GM18498 (cell line): ENCODE measurements around the gene FNDC8.
A peak's percentile ranks its signal among the peaks of the same experiment; 100 is the strongest.
"Not testable (repeated sequence)": the region's sequence is repeated elsewhere in the genome, so short reads cannot be mapped to it uniquely, and the experiment has no call there.

Experiments
- ATAC-seq: cut with Tn5 transposase; IDR thresholded peaks from one replicate; pipeline ENCODE4 v1.9.1; 2021; ENCODE audit warnings: mild to moderate bottlenecking, moderate library complexity; ENCODE audit not compliant: unreplicated experiment

The FNDC8 gene

DNA sequence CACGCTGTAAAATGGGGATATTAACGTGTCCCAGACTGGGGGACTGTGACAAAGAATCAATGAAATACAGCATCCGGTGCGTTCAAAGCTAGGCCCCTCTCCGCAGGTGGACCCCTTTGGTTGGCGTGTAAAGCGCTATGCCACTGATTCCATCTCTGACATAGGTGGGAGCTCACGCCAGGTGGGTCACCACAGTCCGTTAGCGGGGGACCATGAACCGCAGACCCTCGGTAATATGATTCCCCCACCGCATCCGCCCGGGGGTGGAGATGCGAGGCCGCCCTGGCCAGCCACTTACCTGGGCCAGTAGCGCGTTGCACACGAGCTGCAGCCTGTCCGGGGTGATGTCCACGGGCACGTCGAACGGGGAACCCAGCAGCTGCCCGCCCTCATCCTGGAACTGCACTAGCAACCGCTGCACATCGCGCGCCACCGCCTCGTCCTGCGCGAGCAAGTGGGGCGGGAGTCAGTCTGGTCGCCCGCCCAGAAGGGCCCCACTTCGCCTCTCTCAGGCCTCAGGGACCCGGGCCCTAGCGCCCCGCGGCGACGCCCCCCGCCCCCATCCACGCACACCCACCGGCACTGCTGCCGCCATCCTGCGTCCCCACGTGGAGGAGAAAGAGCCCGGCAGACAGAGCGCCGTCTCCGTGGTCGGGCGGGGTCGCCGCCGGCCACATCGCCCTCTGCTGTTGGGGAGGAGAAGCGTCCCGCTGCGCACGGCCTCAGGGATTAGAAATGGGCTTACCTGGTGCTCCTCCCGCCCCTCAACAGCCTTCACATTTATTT lies 20.5 kb downstream of the FNDC8 start, which contains the start of gene NLE1:
Gene NLE1 (minus strand): TSS at position 623 of the 786 bp plus-strand sequence. CDS start 28 bp downstream, at position 595.
- peak; percentile 91 for ATAC-seq

DNA sequence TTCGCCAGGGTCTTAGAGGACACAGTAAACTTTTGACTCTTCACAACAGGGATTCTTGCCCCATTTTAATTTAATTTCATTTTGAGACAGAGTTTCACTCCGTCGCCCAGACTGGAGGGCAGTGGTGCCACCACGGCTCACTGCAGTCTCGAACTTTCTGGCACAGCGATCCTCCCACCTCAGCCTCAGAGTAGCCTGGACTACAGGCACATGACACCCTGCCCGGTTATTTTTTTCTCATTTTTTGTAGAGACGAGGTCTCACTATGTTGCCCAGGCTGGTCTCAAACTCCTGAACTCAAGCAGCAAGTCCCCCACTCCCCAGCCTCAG lies 21.0 kb downstream of the FNDC8 start:
- peak; percentile 17 for ATAC-seq

DNA sequence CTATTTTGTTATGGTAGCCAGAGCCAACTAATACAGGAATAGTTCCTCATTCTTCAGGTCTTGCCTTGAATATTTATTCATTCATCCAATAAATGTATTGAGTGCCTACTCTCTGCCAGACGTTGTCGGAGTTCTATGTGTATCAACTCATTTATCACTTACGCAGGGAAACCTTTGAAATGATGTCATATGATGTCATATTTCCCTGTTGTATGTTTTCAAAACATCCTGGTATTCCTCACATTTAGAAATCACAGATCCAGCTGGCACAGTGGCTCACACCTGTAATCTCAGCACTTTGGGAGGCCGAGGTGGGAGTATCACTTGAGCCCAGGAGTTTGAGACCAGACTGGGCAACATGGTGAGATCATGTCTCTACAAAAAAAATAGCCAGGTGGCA lies 23.4 kb downstream of the FNDC8 start:
- no peak for ATAC-seq

DNA sequence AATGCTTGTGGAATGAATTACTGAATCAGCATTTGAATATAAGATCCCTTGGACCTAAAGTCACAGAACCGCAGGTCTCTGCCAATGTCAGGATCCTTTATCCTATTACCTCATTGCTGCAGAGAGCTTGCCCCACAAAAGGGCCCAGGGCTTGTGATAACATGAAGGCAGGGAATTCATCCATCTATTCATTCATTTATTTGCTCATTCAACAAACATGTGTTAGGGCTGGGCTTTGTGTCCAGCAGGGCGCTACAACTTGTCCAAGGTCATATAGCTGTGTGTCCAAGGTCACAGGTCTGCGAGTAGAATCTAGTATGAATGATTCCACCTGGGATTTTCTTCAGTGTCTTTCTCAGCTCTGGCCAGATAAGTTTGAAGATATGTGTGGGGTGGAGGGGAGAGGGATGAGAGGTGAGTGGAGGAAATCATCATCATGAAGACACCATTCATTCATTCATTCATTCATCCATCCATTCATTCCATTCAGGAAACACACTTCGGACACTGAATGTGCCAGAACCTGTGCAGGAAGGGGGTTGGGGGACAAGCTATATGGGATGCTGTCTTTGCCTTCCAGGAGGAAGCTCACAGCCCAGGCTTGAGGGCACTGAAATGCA lies 24.9 kb downstream of the FNDC8 start:
- no peak for ATAC-seq

DNA sequence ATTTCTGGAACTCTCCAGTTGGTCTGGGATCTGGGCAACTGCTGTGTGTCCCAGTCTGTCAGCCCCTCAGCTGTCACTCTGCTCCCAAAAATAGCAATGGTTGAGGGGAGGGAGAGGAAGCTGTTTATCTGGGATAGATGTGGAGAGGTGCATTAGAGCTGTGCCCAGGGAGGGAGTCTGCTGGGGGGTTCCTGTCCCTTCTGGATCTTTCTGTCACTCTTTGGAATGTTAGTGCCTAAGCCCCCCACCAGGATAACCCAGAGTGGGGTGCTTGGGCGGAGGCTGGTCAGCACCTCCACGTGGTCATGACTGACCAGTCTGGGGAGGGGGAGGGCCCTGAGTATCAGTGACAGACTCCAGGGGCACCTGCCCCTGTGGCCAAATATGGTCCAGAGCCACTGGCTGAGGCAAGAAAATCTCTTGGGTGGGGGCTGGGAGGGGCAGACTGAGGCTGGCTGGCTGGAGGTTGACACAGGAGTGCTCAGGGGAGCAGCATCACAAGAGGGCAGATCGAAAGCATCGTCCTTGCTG lies 26.0 kb downstream of the FNDC8 start, which contains the start of gene UNC45B:
Gene UNC45B (plus strand): TSS at position 443 of the 531 bp plus-strand sequence. CDS start 447 bp downstream, outside the sequence.
- ATAC-seq: no peak

DNA sequence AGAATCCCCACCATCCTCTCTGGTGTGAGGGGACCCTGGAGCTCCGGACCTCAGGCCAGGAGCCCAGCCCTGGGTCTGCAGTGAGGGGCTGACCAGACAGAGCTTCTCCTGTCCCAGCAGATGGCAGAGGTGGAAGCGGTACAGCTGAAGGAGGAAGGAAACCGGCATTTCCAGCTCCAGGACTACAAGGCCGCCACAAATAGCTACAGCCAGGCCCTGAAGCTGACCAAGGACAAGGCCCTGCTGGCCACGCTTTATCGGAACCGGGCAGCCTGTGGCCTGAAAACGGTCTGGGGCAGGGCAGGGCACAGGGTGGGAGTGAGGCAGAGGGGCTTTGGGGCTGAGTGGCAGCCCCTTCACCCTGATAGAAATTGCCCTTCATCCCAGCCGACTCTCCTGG lies 26.7 kb downstream of the FNDC8 start:
- ATAC-seq: no peak

DNA sequence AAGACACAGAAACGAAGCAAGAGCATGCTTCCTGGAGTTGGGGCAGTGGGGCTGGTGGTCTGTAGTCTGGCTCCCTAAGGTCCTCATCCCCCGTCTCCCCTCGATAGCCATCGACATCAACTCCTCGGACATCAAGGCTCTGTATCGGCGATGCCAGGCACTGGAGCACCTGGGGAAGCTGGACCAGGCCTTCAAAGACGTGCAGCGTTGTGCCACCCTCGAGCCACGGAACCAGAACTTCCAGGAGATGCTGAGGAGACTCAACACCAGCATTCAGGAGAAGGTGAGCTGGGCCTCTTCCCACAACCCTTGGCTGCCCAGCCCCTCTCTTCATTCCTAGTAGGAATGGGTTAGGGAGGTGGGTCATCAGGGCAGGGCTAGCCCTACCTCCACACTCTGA lies 28.5 kb downstream of the FNDC8 start:
- ATAC-seq: no peak

DNA sequence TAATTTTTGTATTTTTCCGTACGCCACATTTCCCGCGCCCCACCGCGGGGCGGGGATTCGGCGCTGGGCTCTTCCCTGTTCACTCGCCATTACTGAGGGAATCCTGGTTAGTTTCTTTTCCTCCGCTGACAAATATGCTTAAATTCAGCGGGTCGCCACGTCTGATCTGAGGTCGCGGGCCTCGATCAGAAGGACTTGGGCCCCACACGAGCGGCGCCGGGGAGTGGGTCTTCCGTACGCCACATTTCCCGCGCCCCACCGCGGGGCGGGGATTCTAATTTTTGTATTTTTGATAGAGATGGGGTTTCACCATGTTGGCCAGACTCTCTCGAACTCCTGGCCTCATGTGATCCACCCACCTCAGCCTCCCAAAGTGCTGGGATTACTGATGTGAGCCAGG lies 29.7 kb downstream of the FNDC8 start:
- ATAC-seq: not testable (repeated sequence)

DNA sequence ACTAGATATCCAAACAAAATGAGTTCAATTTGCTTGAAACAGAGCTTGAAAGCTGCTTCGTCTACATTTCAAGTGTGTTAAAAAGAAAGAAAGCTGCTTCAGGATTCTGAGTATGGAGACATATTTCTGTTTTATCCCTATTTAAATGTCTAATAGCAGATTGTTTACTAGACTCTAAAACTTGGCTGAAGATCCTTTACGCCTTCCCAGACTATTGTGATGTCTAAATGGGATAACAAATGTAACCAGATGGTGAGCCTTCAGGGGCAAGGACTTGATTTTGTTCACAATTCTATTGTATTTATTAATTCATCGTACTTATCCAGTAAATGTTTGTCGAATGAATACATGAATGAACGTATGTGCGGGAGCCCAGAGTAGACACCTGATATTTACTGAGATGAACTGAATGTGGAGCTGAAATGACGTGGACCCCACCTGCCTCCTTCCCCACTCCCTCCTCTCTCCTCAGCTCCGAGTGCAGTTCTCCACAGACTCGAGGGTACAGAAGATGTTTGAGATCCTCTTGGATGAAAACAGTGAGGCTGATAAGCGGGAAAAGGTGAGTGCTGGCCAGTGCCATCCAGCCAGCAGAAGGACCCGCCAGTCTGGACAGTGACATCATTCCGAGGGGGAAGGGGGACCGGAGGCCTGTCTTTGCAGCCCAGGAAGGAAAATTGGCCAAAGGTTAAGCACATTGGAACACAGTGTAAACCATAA lies 31.2 kb downstream of the FNDC8 start:
- ATAC-seq: no peak

DNA sequence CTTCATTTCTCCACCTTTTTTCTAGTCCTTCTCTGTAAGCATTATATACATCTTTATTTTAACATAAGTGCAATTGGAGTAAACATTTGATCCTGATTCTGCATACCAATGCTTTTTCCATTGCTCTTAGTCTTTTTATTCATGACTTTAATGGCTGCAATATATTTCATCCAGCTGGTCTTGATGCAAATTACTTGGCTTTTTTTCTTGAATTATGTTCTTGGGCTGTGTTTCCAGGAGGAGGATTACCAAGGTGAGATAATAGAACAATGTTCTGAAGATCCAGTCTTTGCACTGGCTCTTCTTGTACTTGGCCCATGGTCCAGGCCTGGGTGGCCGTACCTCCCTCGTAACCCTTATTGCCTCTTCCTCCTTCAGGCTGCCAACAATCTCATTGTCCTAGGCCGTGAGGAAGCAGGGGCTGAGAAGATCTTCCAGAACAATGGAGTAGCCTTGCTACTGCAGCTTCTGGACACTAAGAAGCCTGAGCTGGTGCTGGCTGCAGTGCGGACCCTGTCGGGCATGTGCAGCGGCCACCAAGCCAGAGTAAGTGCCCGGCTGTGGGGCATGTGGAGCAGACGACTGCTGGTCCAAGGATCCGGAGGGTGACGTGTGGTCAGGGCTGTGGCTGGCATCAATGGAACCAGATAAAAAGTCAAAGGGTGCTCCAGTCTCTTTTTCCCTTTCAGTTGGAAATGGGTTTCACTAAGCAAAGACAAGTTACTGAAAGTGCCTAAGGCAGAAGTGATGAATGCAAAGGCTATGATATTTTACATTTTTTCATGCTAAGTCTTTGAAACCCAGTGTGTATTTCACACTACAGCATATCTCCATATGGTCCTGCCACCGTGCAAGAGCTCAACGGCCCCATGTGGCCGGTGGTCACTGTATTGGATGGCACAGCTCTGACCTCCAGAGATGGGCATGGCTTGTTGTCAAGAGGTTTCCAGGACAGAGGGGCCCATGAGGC lies 33.1 kb downstream of the FNDC8 start:
- ATAC-seq: no peak

DNA sequence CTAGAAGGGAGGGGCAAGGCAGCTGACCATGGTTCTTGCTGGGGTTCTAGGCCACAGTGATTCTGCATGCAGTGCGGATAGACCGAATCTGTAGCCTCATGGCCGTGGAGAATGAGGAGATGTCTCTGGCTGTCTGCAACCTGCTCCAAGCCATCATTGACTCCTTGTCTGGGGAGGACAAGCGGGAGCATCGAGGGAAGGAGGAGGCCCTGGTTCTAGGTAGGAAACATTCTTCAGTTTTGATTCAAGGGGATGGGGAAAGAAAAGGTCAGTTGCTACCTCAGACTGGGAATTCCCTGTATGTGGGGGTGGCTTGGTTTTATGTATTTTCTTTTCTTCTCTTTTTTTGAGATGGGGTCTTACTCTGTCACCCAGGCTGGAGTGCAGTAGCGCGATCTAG lies 33.8 kb downstream of the FNDC8 start:
- no peak for ATAC-seq

DNA sequence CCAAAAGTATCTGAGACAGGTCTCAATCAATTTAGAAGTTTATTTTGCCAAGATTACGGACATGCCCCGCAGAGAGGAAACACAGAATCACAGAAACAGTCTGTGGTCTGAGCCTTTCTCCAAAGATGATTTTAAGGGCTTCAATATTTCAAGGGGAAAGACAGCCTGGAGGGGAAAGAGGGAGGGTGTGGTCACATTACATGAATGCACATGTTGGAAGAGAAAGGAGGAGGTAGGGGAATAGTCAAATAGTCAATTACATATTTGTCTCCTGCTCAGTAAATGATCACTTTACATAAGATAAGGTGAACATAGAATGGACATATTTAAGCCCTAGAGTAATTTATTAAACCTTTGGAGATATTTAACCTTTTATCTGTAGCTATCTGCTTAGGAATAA lies 38.5 kb downstream of the FNDC8 start:
- no peak for ATAC-seq

DNA sequence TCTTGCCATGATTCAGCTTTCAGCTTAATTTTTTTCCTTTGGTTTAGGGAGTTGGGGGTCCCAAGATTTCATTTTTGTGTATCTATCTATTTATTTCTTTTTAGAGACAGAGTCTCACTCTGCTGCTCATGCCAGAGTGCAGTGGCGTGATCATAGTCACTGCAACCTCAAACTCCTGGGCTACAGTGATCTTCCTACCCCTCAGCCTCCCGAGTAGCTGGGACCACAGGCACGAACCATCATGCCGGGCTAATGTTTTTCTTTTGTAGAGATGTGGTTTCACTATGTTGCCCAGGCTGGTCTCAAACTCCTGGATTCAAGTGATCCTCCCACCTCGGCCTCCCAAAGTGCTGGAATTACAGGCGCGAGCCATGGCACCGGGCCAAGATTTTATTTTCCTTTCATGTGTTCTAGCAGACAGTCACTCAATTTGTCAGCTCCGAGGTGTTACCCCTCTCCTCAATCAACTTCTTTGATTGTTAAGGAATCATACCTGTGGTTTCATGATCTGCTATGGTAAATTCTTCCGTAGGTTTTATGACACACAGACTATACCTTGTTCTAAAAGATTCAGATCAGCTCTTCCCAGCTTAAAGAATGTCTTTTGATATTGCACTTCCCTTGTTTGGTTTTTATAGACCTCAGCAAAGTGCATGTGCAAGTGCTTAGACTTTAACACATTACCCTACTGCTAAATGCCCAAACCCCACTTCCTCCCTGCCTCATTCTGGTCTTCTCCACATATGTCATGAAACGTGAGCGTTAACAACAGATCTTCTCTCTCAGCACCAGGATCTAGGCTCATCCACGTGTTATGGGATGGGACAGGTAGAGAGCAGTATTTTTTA lies 39.2 kb downstream of the FNDC8 start:
- no peak for ATAC-seq

DNA sequence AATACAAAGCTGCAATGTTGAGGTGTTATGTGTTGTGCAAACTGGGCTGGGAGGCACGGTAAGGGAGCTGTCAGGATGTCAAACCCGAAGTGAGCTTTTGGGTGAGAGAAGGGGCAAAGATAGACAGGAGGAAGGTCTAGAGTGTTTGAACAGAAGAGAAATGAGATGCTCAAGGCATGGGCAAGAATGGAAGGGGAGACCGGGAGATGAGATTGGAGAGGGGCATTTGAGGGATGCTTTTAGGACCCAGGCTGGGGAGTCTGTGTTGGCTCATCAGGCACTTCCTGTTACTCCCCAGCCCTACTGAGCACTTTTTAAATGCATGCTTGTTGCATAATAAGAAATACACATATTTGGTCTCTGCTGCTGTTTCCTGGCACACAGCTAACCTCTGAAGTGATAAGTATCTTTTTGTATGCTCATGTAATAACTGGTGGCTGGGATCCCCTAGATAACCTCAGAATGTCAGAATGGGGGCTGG lies 39.9 kb downstream of the FNDC8 start:
- no peak for ATAC-seq

DNA sequence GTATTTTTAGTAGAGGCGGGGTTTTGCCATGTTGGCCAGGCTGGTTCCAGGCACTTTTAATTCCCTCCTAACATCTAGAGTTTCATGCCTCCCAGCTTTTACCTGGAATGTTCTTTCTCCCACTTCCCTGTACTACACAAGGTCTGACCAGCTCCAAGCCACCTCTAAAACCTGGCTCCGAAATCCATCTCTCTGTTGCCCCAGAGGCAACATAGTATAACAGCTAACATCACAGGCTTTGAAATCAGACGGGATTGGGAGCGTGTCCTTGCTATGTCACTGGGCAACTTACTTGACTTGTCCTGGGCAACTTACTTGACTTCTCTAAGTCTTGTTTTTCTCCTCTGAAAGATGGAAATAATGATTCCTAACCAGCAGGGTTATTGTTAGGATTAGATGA lies 41.3 kb downstream of the FNDC8 start:
- ATAC-seq: no peak

DNA sequence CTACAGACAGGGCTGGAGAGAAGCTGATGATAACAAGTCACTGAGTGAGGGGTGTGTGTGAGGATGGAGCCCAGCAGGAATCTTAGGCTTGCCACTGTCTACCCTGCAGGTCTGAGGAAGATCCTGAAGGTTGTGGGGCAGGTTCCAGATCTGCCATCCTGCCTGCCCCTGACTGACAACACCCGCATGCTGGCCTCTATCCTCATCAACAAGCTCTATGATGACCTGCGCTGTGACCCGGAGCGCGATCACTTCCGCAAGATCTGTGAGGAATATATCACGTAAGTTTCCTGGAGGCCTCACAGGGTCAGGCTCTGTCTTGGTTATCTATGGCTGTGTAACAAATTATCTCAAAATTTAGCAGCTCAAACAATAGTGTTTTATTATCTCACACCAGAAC lies 42.5 kb downstream of the FNDC8 start:
- ATAC-seq: no peak

DNA sequence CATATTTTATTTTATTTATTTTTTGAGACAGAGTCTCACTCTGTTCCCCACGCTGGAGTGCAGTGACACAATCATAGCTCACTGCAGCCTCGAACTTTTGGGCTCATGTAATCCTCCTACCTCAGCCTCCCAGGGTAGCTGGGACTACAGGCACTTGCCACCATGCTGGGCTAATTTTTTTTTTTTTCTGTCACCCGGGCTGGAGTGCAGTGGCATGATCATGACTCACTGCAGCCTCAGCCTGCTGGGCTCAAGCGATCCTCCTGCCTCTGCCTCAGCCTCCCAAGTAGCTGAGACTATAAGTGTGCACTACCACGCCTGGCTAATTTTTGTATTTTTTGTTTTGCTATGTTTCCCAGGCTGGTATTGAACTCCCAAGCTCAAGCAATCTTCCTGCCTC lies 43.3 kb downstream of the FNDC8 start:
- no peak for ATAC-seq

DNA sequence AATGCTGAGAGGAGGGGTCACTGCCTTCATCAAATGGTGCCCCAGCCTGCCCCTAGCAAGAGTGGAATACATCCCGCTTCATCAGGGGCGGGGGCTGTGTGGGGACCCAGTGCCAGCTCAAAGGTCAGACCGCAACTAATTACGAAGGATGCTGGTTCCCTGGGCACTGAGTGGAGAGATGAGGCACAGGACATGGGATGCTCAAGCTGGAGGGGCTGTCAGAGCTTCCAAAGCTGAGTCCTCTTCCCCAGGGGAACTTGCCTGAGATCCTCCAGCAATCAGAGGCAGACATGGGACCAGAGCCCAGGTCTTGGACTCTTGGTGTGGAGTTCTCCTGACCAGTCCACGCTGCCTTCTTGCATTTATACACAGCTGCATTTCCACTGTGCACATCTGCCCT lies 45.1 kb downstream of the FNDC8 start:
- ATAC-seq: no peak

DNA sequence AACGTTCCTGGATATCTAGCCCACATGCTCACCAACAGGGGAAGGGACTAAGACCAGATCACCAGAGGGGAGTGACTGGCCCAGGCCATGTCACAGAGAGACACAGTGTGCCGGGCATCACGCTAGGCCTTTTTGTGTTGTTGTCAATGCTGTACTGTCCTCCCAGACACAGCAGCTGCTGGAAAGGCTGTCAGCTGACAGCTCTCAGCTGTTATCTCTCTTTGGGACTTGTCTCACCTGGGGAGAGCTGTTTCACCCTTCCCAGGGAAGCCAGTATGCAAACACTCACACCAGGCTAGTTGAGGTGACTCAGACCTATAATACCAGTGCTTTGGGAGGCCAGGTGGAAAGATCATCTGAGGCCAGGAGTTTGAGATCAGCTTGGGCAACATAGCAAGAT lies 45.6 kb downstream of the FNDC8 start:
- ATAC-seq: no peak
